Stimulated activated memory B cell treated with anti-CD40 and anti-IgM and Interleukin-4, amounts not matched to agents 10 μg/mL and 1 μg/mL and 100 μg/mL, for 72 hours (primary cell): ENCODE measurements around the gene NHS.

Source experiments
- ATAC-seq: fragments of 150-1000 bp; cut with Tn5 transposase; 2 replicates; pipeline ENCODE4 v1.10.0; 2021
- H3K27ac Mint-ChIP-seq: one replicate; pipeline ENCODE4 v1.8.0; 2022; ENCODE audit warnings: mild to moderate bottlenecking, mixed read lengths
- H3K27me3 Mint-ChIP-seq: one replicate; pipeline ENCODE4 v1.8.0; 2022; ENCODE audit warnings: mixed read lengths
- H3K36me3 Mint-ChIP-seq: one replicate; pipeline ENCODE4 v1.8.0; 2022; ENCODE audit warnings: mixed read lengths
- H3K4me1 Mint-ChIP-seq: one replicate; pipeline ENCODE4 v1.8.0; 2022; ENCODE audit warnings: mixed read lengths
- H3K4me3 Mint-ChIP-seq: one replicate; pipeline ENCODE4 v1.8.0; 2022; ENCODE audit warnings: mild to moderate bottlenecking, moderate library complexity, mixed read lengths
- H3K9me3 Mint-ChIP-seq: one replicate; pipeline ENCODE4 v1.8.0; 2022; ENCODE audit warnings: mixed read lengths

NHS gene

GRCh38 chrX:17633546-17633945 lies 258.5 kb downstream of the NHS start:
- H3K9me3 Mint-ChIP-seq: no peaks in the 10 kb centered on the region
- no peak overlapping the region for H3K27ac Mint-ChIP-seq
- H3K36me3 Mint-ChIP-seq: no peaks in the 10 kb centered on the region
- no peaks in the 10 kb centered on the region for H3K4me1 Mint-ChIP-seq
- no peaks in the 10 kb centered on the region for H3K27me3 Mint-ChIP-seq
- ATAC-seq: no peak
- H3K4me3 Mint-ChIP-seq: no peak overlapping the region

- Mint-ChIP-seq H3K4me1 (no peaks in the 10 kb centered on the region), H3K27ac (no peak overlapping the region), H3K4me3 (no peak overlapping the region), H3K36me3 (no peaks in the 10 kb centered on the region), H3K27me3 (no peaks in the 10 kb centered on the region), H3K9me3 (no peaks in the 10 kb centered on the region)
- ATAC-seq: no peak
Measured at GRCh38 chrX:17634542-17635207, 259.7 kb downstream of the NHS start.

- ATAC-seq: no peak
- Mint-ChIP-seq H3K36me3 (no peaks in the 10 kb centered on the region), H3K27me3 (no peaks in the 10 kb centered on the region), H3K4me1 (no peaks in the 10 kb centered on the region), H3K9me3 (no peaks in the 10 kb centered on the region), H3K4me3 (no peak overlapping the region), H3K27ac (no peak overlapping the region)
Measured at GRCh38 chrX:17635231-17635630, 260.2 kb downstream of the NHS start.

- Mint-ChIP-seq H3K36me3 (no peaks in the 10 kb centered on the region), H3K4me1 (no peaks in the 10 kb centered on the region), H3K9me3 (no peaks in the 10 kb centered on the region), H3K27me3 (no peaks in the 10 kb centered on the region), H3K4me3 (no peak overlapping the region), H3K27ac (no peak overlapping the region)
- ATAC-seq: no peak
Measured at GRCh38 chrX:17637235-17637634, 262.2 kb downstream of the NHS start.

GRCh38 chrX:17638731-17639130 lies 263.7 kb downstream of the NHS start:
- Mint-ChIP-seq H3K36me3 (no peaks in the 10 kb centered on the region), H3K27me3 (no peaks in the 10 kb centered on the region)
- ATAC-seq: no peak

GRCh38 chrX:17642891-17643290 lies 267.9 kb downstream of the NHS start:
- no peak overlapping the region for H3K27ac Mint-ChIP-seq
- H3K36me3 Mint-ChIP-seq: no peaks in the 10 kb centered on the region
- no peaks in the 10 kb centered on the region for H3K4me1 Mint-ChIP-seq
- H3K4me3 Mint-ChIP-seq: no peak overlapping the region
- ATAC-seq: no peak
- H3K9me3 Mint-ChIP-seq: no peaks in the 10 kb centered on the region
- no peaks in the 10 kb centered on the region for H3K27me3 Mint-ChIP-seq

More at GRCh38 chrX:17638731-17639130, 263.7 kb downstream of the NHS start:
- H3K9me3 Mint-ChIP-seq: no peaks in the 10 kb centered on the region
- no peaks in the 10 kb centered on the region for H3K4me1 Mint-ChIP-seq
- H3K27ac Mint-ChIP-seq: no peak overlapping the region
- H3K4me3 Mint-ChIP-seq: no peak overlapping the region

GRCh38 chrX:17643528-17643927 lies 268.5 kb downstream of the NHS start:
- Mint-ChIP-seq H3K36me3 (no peaks in the 10 kb centered on the region), H3K27me3 (no peaks in the 10 kb centered on the region), H3K4me3 (no peak overlapping the region), H3K27ac (no peak overlapping the region), H3K9me3 (no peaks in the 10 kb centered on the region), H3K4me1 (no peaks in the 10 kb centered on the region)
- ATAC-seq: no peak

GRCh38 chrX:17644001-17644400 lies 269.0 kb downstream of the NHS start:
- no peak for ATAC-seq
- no peaks in the 10 kb centered on the region for H3K36me3 Mint-ChIP-seq
- H3K4me1 Mint-ChIP-seq: no peaks in the 10 kb centered on the region
- no peak overlapping the region for H3K4me3 Mint-ChIP-seq
- H3K27me3 Mint-ChIP-seq: no peaks in the 10 kb centered on the region
- no peaks in the 10 kb centered on the region for H3K9me3 Mint-ChIP-seq
- no peak overlapping the region for H3K27ac Mint-ChIP-seq

GRCh38 chrX:17654116-17654515 lies 279.1 kb downstream of the NHS start:
- no peak overlapping the region for H3K27ac Mint-ChIP-seq
- ATAC-seq: no peak
- peaks cover 27% of the 10 kb centered on the region for H3K27me3 Mint-ChIP-seq
- no peaks in the 10 kb centered on the region for H3K36me3 Mint-ChIP-seq
- no peaks in the 10 kb centered on the region for H3K9me3 Mint-ChIP-seq
- no peaks in the 10 kb centered on the region for H3K4me1 Mint-ChIP-seq
- no peak overlapping the region for H3K4me3 Mint-ChIP-seq

- Mint-ChIP-seq H3K27me3 (peaks cover 27% of the 10 kb centered on the region), H3K27ac (no peak overlapping the region), H3K4me1 (no peaks in the 10 kb centered on the region), H3K36me3 (no peaks in the 10 kb centered on the region), H3K4me3 (no peak overlapping the region), H3K9me3 (no peaks in the 10 kb centered on the region)
- ATAC-seq: no peak
Measured at GRCh38 chrX:17655211-17656034, 280.4 kb downstream of the NHS start.

- no peaks in the 10 kb centered on the region for H3K36me3 Mint-ChIP-seq
- H3K4me1 Mint-ChIP-seq: no peaks in the 10 kb centered on the region
- ATAC-seq: no peak
- no peak overlapping the region for H3K4me3 Mint-ChIP-seq
- no peaks in the 10 kb centered on the region for H3K9me3 Mint-ChIP-seq
- peaks cover 27% of the 10 kb centered on the region for H3K27me3 Mint-ChIP-seq
- H3K27ac Mint-ChIP-seq: no peak overlapping the region
Measured at GRCh38 chrX:17656035-17656418, 281.0 kb downstream of the NHS start.

GRCh38 chrX:17656556-17656955 lies 281.6 kb downstream of the NHS start:
- Mint-ChIP-seq H3K36me3 (no peaks in the 10 kb centered on the region), H3K27me3 (peaks cover 27% of the 10 kb centered on the region), H3K4me1 (no peaks in the 10 kb centered on the region), H3K27ac (no peak overlapping the region), H3K9me3 (no peaks in the 10 kb centered on the region), H3K4me3 (no peak overlapping the region)
- ATAC-seq: no peak

- H3K4me1 Mint-ChIP-seq: no peaks in the 10 kb centered on the region
- no peaks in the 10 kb centered on the region for H3K36me3 Mint-ChIP-seq
- H3K4me3 Mint-ChIP-seq: no peak overlapping the region
- no peak for ATAC-seq
- H3K27me3 Mint-ChIP-seq: peaks cover 5% of the 10 kb centered on the region
- H3K27ac Mint-ChIP-seq: no peak overlapping the region
- H3K9me3 Mint-ChIP-seq: no peaks in the 10 kb centered on the region
Measured at GRCh38 chrX:17662391-17662790, 287.4 kb downstream of the NHS start.

GRCh38 chrX:17668929-17669328 lies 293.9 kb downstream of the NHS start:
- no peaks in the 10 kb centered on the region for H3K4me1 Mint-ChIP-seq
- H3K27ac Mint-ChIP-seq: no peak overlapping the region
- no peak overlapping the region for H3K4me3 Mint-ChIP-seq
- no peak for ATAC-seq
- no peaks in the 10 kb centered on the region for H3K36me3 Mint-ChIP-seq
- H3K9me3 Mint-ChIP-seq: no peaks in the 10 kb centered on the region
- H3K27me3 Mint-ChIP-seq: peaks cover 8% of the 10 kb centered on the region

- Mint-ChIP-seq H3K36me3 (no peaks in the 10 kb centered on the region), H3K27ac (no peak overlapping the region), H3K27me3 (peaks cover 8% of the 10 kb centered on the region), H3K4me3 (no peak overlapping the region), H3K4me1 (no peaks in the 10 kb centered on the region), H3K9me3 (no peaks in the 10 kb centered on the region)
- ATAC-seq: no peak
Measured at GRCh38 chrX:17669458-17669857, 294.5 kb downstream of the NHS start.

- H3K9me3 Mint-ChIP-seq: no peaks in the 10 kb centered on the region
- no peak overlapping the region for H3K27ac Mint-ChIP-seq
- H3K4me3 Mint-ChIP-seq: no peak overlapping the region
- ATAC-seq: no peak
- H3K4me1 Mint-ChIP-seq: no peaks in the 10 kb centered on the region
- no peaks in the 10 kb centered on the region for H3K36me3 Mint-ChIP-seq
- H3K27me3 Mint-ChIP-seq: peaks cover 8% of the 10 kb centered on the region
Measured at GRCh38 chrX:17669891-17670290, 294.9 kb downstream of the NHS start.
